ENCODE data around the gene VPS33B. TPM values are rescaled to one million over a fixed set of nuclear protein-coding genes. Genes with fewer than 3 reads are reported as not detected.

VPS33B gene
- total RNA-seq, 1 donor, result 8.0 TPM

GRCh38 chr15:90981681-90982080 lies 40.7 kb downstream of the VPS33B start:
- Histone ChIP-seq H3K4me1 (ENCODE audit: insufficient read depth, low read length) (no peaks in the 10 kb centered on the region), H3K4me2 (ENCODE audit: insufficient read depth, low read length) (no peak overlapping the region), H4K20me1 (ENCODE audit: insufficient read depth, low read length) (no peaks in the 10 kb centered on the region), H3K79me2 (ENCODE audit: insufficient read depth, low read length) (peaks cover 51% of the 10 kb centered on the region), H3K36me3 (ENCODE audit: insufficient read depth, low read length) (peaks cover 66% of the 10 kb centered on the region), H3K4me3 (ENCODE audit: insufficient read depth, low read length) (no peak overlapping the region), H3K27me3 (ENCODE audit: insufficient read depth, low read length) (no peaks in the 10 kb centered on the region), H3K9me3 (ENCODE audit: low read depth, low read length) (no peaks in the 10 kb centered on the region), H2AFZ (ENCODE audit: low read length) (peak overlapping the region; percentile 23), H3K27ac (ENCODE audit: low read depth, low read length) (peak overlapping the region; percentile 43)
- no peak for DNase-seq (ENCODE audit: insufficient read length, low spot score, missing footprints)
- TF ChIP-seq, protein P1, sequence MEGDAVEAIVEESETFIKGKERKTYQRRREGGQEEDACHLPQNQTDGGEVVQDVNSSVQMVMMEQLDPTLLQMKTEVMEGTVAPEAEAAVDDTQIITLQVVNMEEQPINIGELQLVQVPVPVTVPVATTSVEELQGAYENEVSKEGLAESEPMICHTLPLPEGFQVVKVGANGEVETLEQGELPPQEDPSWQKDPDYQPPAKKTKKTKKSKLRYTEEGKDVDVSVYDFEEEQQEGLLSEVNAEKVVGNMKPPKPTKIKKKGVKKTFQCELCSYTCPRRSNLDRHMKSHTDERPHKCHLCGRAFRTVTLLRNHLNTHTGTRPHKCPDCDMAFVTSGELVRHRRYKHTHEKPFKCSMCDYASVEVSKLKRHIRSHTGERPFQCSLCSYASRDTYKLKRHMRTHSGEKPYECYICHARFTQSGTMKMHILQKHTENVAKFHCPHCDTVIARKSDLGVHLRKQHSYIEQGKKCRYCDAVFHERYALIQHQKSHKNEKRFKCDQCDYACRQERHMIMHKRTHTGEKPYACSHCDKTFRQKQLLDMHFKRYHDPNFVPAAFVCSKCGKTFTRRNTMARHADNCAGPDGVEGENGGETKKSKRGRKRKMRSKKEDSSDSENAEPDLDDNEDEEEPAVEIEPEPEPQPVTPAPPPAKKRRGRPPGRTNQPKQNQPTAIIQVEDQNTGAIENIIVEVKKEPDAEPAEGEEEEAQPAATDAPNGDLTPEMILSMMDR (IDR thresholded peaks at IDR 0.05; ENCODE audit: extremely low read depth, low read depth, low read length), result no peak

DNA sequence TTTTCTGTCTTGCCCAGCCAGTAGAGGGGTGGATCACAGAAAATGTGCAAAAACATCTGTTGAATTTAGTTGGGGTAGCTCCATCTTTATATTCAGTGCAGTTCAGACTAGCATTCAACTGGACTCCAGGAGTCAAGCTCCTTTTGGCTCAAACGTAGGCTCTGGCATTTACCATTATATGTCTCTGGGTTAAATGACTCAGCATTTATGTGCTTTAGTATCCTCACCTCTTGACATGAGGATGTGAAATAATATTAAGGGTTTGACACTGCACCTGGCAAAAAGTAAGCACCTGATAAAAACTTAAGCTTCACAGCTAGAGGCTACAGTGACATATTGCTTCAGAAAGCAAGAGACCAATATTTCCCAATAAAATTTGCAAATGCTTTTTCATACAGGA lies 42.8 kb downstream of the VPS33B start:
- no peak for DNase-seq (ENCODE audit: insufficient read length, low spot score, missing footprints)
- Histone ChIP-seq H4K20me1 (ENCODE audit: insufficient read depth, low read length) (no peaks in the 10 kb centered on the region), H3K4me2 (ENCODE audit: insufficient read depth, low read length) (no peak overlapping the region), H3K4me1 (ENCODE audit: insufficient read depth, low read length) (no peaks in the 10 kb centered on the region), H2AFZ (ENCODE audit: low read length) (peak overlapping the region; percentile 20), H3K27me3 (ENCODE audit: insufficient read depth, low read length) (no peaks in the 10 kb centered on the region), H3K27ac (ENCODE audit: low read depth, low read length) (no peak overlapping the region), H3K79me2 (ENCODE audit: insufficient read depth, low read length) (peaks cover 30% of the 10 kb centered on the region), H3K4me3 (ENCODE audit: insufficient read depth, low read length) (no peak overlapping the region), H3K36me3 (ENCODE audit: insufficient read depth, low read length) (peaks cover 79% of the 10 kb centered on the region), H3K9me3 (ENCODE audit: low read depth, low read length) (no peaks in the 10 kb centered on the region)
- TF ChIP-seq, protein P1 (IDR thresholded peaks at IDR 0.05; ENCODE audit: extremely low read depth, low read depth, low read length), result no peak

DNA sequence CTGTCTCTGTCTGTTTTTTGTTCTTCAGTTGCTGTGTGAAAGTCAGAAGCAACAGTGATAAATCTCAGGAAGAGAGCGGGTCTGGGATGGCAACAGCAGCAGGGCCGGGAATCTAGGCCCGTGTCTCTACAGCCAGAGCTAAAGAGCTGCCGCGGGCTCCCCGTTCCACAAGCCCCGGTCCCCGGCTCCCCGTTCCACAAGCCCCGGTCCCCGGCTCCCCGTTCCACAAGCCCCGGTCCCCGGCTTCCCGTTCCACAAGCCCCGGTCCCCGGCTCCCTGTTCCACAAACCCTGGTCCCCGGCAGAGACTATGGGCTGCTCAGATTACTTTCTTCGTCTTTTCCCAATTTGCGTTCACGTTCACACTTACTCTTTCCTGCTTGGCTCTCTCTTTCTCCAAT lies 48.2 kb downstream of the VPS33B start:
- Histone ChIP-seq H3K27ac (ENCODE audit: low read depth, low read length) (no peak overlapping the region), H3K27me3 (ENCODE audit: insufficient read depth, low read length) (no peaks in the 10 kb centered on the region), H3K79me2 (ENCODE audit: insufficient read depth, low read length) (peaks cover 2% of the 10 kb centered on the region), H3K9me3 (ENCODE audit: low read depth, low read length) (no peaks in the 10 kb centered on the region), H4K20me1 (ENCODE audit: insufficient read depth, low read length) (no peaks in the 10 kb centered on the region), H3K4me2 (ENCODE audit: insufficient read depth, low read length) (no peak overlapping the region), H3K4me3 (ENCODE audit: insufficient read depth, low read length) (no peak overlapping the region), H3K4me1 (ENCODE audit: insufficient read depth, low read length) (no peaks in the 10 kb centered on the region), H2AFZ (ENCODE audit: low read length) (no peak overlapping the region), H3K36me3 (ENCODE audit: insufficient read depth, low read length) (peaks cover 56% of the 10 kb centered on the region)
- TF ChIP-seq, protein P1 (IDR thresholded peaks at IDR 0.05; ENCODE audit: extremely low read depth, low read depth, low read length), result no peak
- DNase-seq (ENCODE audit: insufficient read length, low spot score, missing footprints), result no peak

- no peaks in the 10 kb centered on the region for H3K27me3 ChIP-seq (ENCODE audit: insufficient read depth, low read length)
- no peak for DNase-seq (ENCODE audit: insufficient read length, low spot score, missing footprints)
- no peak overlapping the region for H3K4me3 ChIP-seq (ENCODE audit: insufficient read depth, low read length)
- H3K79me2 ChIP-seq (ENCODE audit: insufficient read depth, low read length), result peaks cover 2% of the 10 kb centered on the region
- no peak overlapping the region for H3K27ac ChIP-seq (ENCODE audit: low read depth, low read length)
- H3K36me3 ChIP-seq (ENCODE audit: insufficient read depth, low read length), result peaks cover 52% of the 10 kb centered on the region
- TF ChIP-seq, protein P1 (IDR thresholded peaks at IDR 0.05; ENCODE audit: extremely low read depth, low read depth, low read length), result no peak
- no peaks in the 10 kb centered on the region for H3K9me3 ChIP-seq (ENCODE audit: low read depth, low read length)
- H3K4me1 ChIP-seq (ENCODE audit: insufficient read depth, low read length), result no peaks in the 10 kb centered on the region
- H3K4me2 ChIP-seq (ENCODE audit: insufficient read depth, low read length), result no peak overlapping the region
- no peaks in the 10 kb centered on the region for H4K20me1 ChIP-seq (ENCODE audit: insufficient read depth, low read length)
- H2AFZ ChIP-seq (ENCODE audit: low read length), result no peak overlapping the region
Measured at GRCh38 chr15:90972133-90972532, 50.3 kb downstream of the VPS33B start.

Data from osteoblast (primary cell).